Measurements from ENCODE around the gene NCS1. TPM values are rescaled to one million over a fixed set of nuclear protein-coding genes. Genes with fewer than 3 reads are reported as not detected.

Gene NCS1
- polyA plus RNA-seq, 3 donors = not detected

DNA sequence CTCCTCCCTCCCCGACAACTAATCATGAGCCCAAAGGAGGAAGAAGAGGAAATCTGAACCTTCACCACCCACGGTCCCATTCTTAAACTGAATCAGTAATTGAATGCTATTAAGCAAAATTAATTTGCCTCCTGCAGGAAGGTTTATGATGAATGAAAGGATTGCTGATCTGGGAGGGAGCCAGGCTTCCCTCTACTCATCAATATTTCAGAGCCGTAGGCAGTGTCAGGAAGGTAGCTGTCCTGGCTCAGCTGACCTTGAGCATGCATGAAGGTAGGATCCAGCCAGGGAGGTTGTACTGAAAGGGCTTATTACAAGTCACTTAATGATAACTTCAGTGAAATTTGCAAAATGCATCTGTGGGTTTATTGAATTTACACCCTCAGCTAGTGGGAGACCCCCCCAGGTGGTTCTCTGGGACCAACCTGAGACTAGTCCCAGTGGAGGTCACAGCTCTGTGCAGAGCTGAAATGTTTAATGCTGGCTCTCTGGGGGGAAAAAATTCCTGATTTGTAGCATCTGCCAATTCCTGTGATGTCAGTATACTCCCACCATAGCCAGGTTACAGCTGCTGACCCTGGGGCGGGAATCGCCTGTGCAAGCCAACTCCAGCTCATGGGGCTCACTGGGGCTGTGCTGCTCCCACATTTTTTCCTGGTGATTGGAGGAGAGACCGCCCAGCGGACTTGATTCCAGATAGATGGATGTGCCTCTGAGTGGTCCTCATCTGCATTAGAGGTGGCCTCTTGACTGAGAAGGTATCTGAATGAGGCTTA is 47.9 kb upstream of the NCS1 start:
- H3K9me3 Mint-ChIP-seq = no peaks in the 10 kb centered on the region
- intact Hi-C loops (cut with micrococcal nuclease) = no loop called here
- H3K4me3 ChIP-seq (replicated peaks in 1 of 3; ENCODE audit: low read depth in 2 of 3, low read length in 3 of 3) = no peak overlapping the region
- H3K4me2 ChIP-seq (replicated peaks; ENCODE audit: extremely low read depth, low read length, poor library complexity, severe bottlenecking) = no peak overlapping the region
- H3K9me3 ChIP-seq (replicated peaks in 1 of 2; ENCODE audit: control insufficient read depth in 1 of 2, insufficient read depth in 1 of 2, low read length in 2 of 2) = no peaks in the 10 kb centered on the region
- H3K4me1 ChIP-seq (ENCODE audit: control insufficient read depth in 1 of 2, insufficient read depth in 2 of 2, low read length in 2 of 2) = peaks cover 20 to 26% of the 10 kb centered on the region in 2 donors
- 100% methylated on average over 4 of the region's 7 CpGs for WGBS (ENCODE audit: insufficient coverage)
- H3K27me3 ChIP-seq (ENCODE audit: control insufficient read depth in 2 of 2, insufficient read depth in 2 of 2, low read length in 2 of 2) = no peaks in the 10 kb centered on the region
- H3K79me2 ChIP-seq (ENCODE audit: insufficient read depth, low read length) = no peaks in the 10 kb centered on the region
- H3K4me3 Mint-ChIP-seq = no peak overlapping the region
- H2AFZ ChIP-seq (ENCODE audit: insufficient read depth, low read depth, low read length, poor library complexity, severe bottlenecking) = no peak overlapping the region
- no peak overlapping the region for H3K9ac ChIP-seq (ENCODE audit: insufficient read depth, low read length, poor library complexity, severe bottlenecking)
- H4K20me1 ChIP-seq (ENCODE audit: insufficient read depth, low read length) = no peaks in the 10 kb centered on the region
- no peak for DNase-seq
- peak overlapping the region in 2 of 7 donors; percentile 35 to 41 for H3K27ac Mint-ChIP-seq
- no peak overlapping the region for H3K27ac ChIP-seq (ENCODE audit: low read depth in 1 of 2, low read length in 2 of 2)
- H3K36me3 ChIP-seq (replicated peaks in 1 of 2; ENCODE audit: control insufficient read depth in 1 of 2, insufficient read depth in 2 of 2, low read length in 2 of 2) = peaks cover 41 to 72% of the 10 kb centered on the region in 2 donors
- TF ChIP-seq, protein P1, sequence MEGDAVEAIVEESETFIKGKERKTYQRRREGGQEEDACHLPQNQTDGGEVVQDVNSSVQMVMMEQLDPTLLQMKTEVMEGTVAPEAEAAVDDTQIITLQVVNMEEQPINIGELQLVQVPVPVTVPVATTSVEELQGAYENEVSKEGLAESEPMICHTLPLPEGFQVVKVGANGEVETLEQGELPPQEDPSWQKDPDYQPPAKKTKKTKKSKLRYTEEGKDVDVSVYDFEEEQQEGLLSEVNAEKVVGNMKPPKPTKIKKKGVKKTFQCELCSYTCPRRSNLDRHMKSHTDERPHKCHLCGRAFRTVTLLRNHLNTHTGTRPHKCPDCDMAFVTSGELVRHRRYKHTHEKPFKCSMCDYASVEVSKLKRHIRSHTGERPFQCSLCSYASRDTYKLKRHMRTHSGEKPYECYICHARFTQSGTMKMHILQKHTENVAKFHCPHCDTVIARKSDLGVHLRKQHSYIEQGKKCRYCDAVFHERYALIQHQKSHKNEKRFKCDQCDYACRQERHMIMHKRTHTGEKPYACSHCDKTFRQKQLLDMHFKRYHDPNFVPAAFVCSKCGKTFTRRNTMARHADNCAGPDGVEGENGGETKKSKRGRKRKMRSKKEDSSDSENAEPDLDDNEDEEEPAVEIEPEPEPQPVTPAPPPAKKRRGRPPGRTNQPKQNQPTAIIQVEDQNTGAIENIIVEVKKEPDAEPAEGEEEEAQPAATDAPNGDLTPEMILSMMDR (IDR thresholded peaks at IDR 0.05) = no peak
- H3K36me3 Mint-ChIP-seq = peaks cover 64 to 86% of the 10 kb centered on the region in 2 donors
- peaks cover 28% of the 10 kb centered on the region for H3K4me1 Mint-ChIP-seq
- peaks cover 0 to 4% (median 2%) of the 10 kb centered on the region in 3 donors for H3K27me3 Mint-ChIP-seq (ENCODE audit: low read depth in 3 of 3)

GRCh38 chr9:130126721-130127433 is 45.3 kb upstream of the NCS1 start:
- H2AFZ ChIP-seq (ENCODE audit: insufficient read depth, low read depth, low read length, poor library complexity, severe bottlenecking) = no peak overlapping the region
- H3K27me3 Mint-ChIP-seq (ENCODE audit: low read depth in 3 of 3) = peaks cover 2 to 3% (median 2%) of the 10 kb centered on the region in 3 donors
- TF ChIP-seq, protein P1 (IDR thresholded peaks at IDR 0.05) = no peak
- H3K27ac ChIP-seq (ENCODE audit: low read depth in 1 of 2, low read length in 2 of 2) = peak overlapping the region in 1 of 2 donors; percentile 55
- no peaks in the 10 kb centered on the region for H4K20me1 ChIP-seq (ENCODE audit: insufficient read depth, low read length)
- no peaks in the 10 kb centered on the region for H3K9me3 ChIP-seq (replicated peaks in 1 of 2; ENCODE audit: control insufficient read depth in 1 of 2, insufficient read depth in 1 of 2, low read length in 2 of 2)
- H3K36me3 ChIP-seq (replicated peaks in 1 of 2; ENCODE audit: control insufficient read depth in 1 of 2, insufficient read depth in 2 of 2, low read length in 2 of 2) = peaks cover 49 to 74% of the 10 kb centered on the region in 2 donors
- H3K4me3 Mint-ChIP-seq = no peak overlapping the region
- WGBS (ENCODE audit: insufficient coverage) = no CpG with 5 or more reads among the region's 4 CpGs
- no peaks in the 10 kb centered on the region for H3K79me2 ChIP-seq (ENCODE audit: insufficient read depth, low read length)
- DNase-seq = no peak
- peaks cover 26 to 31% of the 10 kb centered on the region in 2 donors for H3K4me1 ChIP-seq (ENCODE audit: control insufficient read depth in 1 of 2, insufficient read depth in 2 of 2, low read length in 2 of 2)
- H3K4me3 ChIP-seq (replicated peaks in 1 of 3; ENCODE audit: low read depth in 2 of 3, low read length in 3 of 3) = no peak overlapping the region
- H3K9me3 Mint-ChIP-seq = no peaks in the 10 kb centered on the region
- intact Hi-C loops (cut with micrococcal nuclease) = no loop called here
- peak overlapping the region in 4 of 7 donors; percentile 8 to 100 (median 45) for H3K27ac Mint-ChIP-seq
- peaks cover 65 to 87% of the 10 kb centered on the region in 2 donors for H3K36me3 Mint-ChIP-seq
- H3K27me3 ChIP-seq (ENCODE audit: control insufficient read depth in 2 of 2, insufficient read depth in 2 of 2, low read length in 2 of 2) = no peaks in the 10 kb centered on the region
- no peak overlapping the region for H3K9ac ChIP-seq (ENCODE audit: insufficient read depth, low read length, poor library complexity, severe bottlenecking)
- no peak overlapping the region for H3K4me2 ChIP-seq (replicated peaks; ENCODE audit: extremely low read depth, low read length, poor library complexity, severe bottlenecking)
- H3K4me1 Mint-ChIP-seq = peaks cover 36% of the 10 kb centered on the region
